IMR-90 (cell line): ENCODE measurements around the gene PLXNB3. TPM values are rescaled to one million over a fixed set of nuclear protein-coding genes. Genes with fewer than 3 reads are reported as not detected.
"Not testable (repeated sequence)": the region's sequence is repeated elsewhere in the genome, so short reads cannot be mapped to it uniquely, and the experiment has no call there.

Experiments used
- ATAC-seq: fragments of 200-7000 bp; cut with Tn5 transposase; 2 replicates; pipeline ENCODE4 v1.9.1; 2020; ENCODE audit warnings: low read depth, mild to moderate bottlenecking, moderate library complexity
- BruUV-seq: library from RNA; stranded (reverse); fragments of 400-500 nt; replicated peaks from 2 replicates; lab custom pipeline; 2021; lab: Mats Ljungman, UMichigan
- CTCF ChIA-PET: fragments of 300-600 bp; formaldehyde crosslinking; extraction: SDS; loops from one replicate; lab custom pipeline; 2021; ENCODE audit warnings: antibody characterized with exemption; lab: Yijun Ruan, JAX
- POLR2A ChIA-PET: fragments of 300-600 bp; sonication (Branson Sonifier 250); formaldehyde crosslinking; loops from one replicate; lab custom pipeline; 2022; ENCODE audit warnings: antibody characterized with exemption; ENCODE audit not compliant: unreplicated experiment; lab: Charles Lee
- DNase-seq: peaks from one replicate; pipeline ENCODE4 v3.0.0; 2013
- H2AFZ ChIP-seq: replicated peaks from 2 replicates; pipeline ENCODE3; 2013; ENCODE audit warnings: low read length, mild to moderate bottlenecking; ENCODE audit not compliant: poor library complexity
- H2AK5ac ChIP-seq: 2 replicates; pipeline ENCODE4 v1.6.1; 2013; ENCODE audit warnings: low read depth, low read length, inconsistent platforms
- H2AK9ac ChIP-seq: replicated peaks from 2 replicates; pipeline ENCODE3; 2013; ENCODE audit warnings: mild to moderate bottlenecking, low read depth, low read length, moderate library complexity; ENCODE audit not compliant: poor library complexity
- H2BK120ac ChIP-seq: 2 replicates; pipeline ENCODE4 v1.6.1; 2013; ENCODE audit warnings: low read depth, low read length, inconsistent platforms
- H2BK15ac ChIP-seq: 3 replicates; pipeline ENCODE4 v1.6.1; 2013; ENCODE audit warnings: low read depth, low read length, inconsistent platforms
- H2BK20ac ChIP-seq: 2 replicates; pipeline ENCODE4 v1.6.1; 2013; ENCODE audit warnings: low read depth, mild to moderate bottlenecking, inconsistent platforms, low read length, moderate library complexity
- H2BK5ac ChIP-seq: 2 replicates; pipeline ENCODE4 v1.6.1; 2013; ENCODE audit warnings: mild to moderate bottlenecking, low read depth, low read length, inconsistent platforms; ENCODE audit not compliant: poor library complexity, severe bottlenecking
- H3K14ac ChIP-seq: replicated peaks from 2 replicates; pipeline ENCODE4 v1.6.1; 2013; ENCODE audit warnings: low read depth, low read length, inconsistent platforms
- H3K18ac ChIP-seq: 2 replicates; pipeline ENCODE4 v1.6.1; 2013; ENCODE audit warnings: low read depth, low read length, control low read depth
- H3K23ac ChIP-seq: 2 replicates; pipeline ENCODE4 v1.6.1; 2013; ENCODE audit warnings: low read depth, low read length, inconsistent platforms
- H3K27ac ChIP-seq: 2 replicates; pipeline ENCODE4 v1.5.1; 2013; ENCODE audit warnings: mild to moderate bottlenecking, control low read depth, low read length; ENCODE audit not compliant: insufficient read depth
- H3K27me3 ChIP-seq: 2 replicates; pipeline ENCODE4 v1.6.1; 2013; ENCODE audit warnings: low read length; ENCODE audit not compliant: control insufficient read depth, insufficient read depth
- H3K36me3 ChIP-seq: 2 replicates; pipeline ENCODE4 v1.6.1; 2013; ENCODE audit warnings: low read length, mixed read lengths; ENCODE audit not compliant: control insufficient read depth, insufficient read depth
- H3K4ac ChIP-seq: 2 replicates; pipeline ENCODE4 v1.6.1; 2013; ENCODE audit warnings: low read depth, low read length, inconsistent platforms
- H3K4me1 ChIP-seq: 2 replicates; pipeline ENCODE4 v1.6.1; 2013; ENCODE audit warnings: low read length, mixed read lengths; ENCODE audit not compliant: control insufficient read depth, insufficient read depth
- H3K4me2 ChIP-seq: 2 replicates; pipeline ENCODE4 v1.6.1; 2013; ENCODE audit warnings: low read depth, mild to moderate bottlenecking, control low read depth, low read length, moderate library complexity
- H3K4me3 ChIP-seq: 2 replicates; pipeline ENCODE4 v1.5.1; 2013; ENCODE audit warnings: low read depth, mild to moderate bottlenecking, control low read depth, low read length, moderate library complexity; ENCODE audit not compliant: insufficient read depth
- H3K56ac ChIP-seq: 2 replicates; pipeline ENCODE4 v1.6.1; 2013; ENCODE audit warnings: low read length, inconsistent platforms; ENCODE audit not compliant: insufficient read depth; ENCODE audit errors: extremely low read depth
- H3K79me1 ChIP-seq, 2 experiments: 2 replicates each; pipeline ENCODE4 v1.6.1; 2013; ENCODE audit warnings: low read length in 2 of 2, inconsistent platforms in 1 of 2, low read depth in 1 of 2
- H3K9ac ChIP-seq: 2 replicates; pipeline ENCODE4 v1.6.1; 2013; ENCODE audit warnings: low read depth, low read length, control low read depth
- H3K9me1 ChIP-seq: 2 replicates; pipeline ENCODE4 v1.6.1; 2013; ENCODE audit warnings: low read length, inconsistent platforms; ENCODE audit not compliant: insufficient read depth
- H3K9me3 ChIP-seq: 2 replicates; pipeline ENCODE4 v1.6.1; 2013; ENCODE audit warnings: low read length; ENCODE audit not compliant: control insufficient read depth, insufficient read depth
- H4K20me1 ChIP-seq: 2 replicates; pipeline ENCODE4 v1.6.1; 2013; ENCODE audit warnings: low read length, inconsistent platforms; ENCODE audit not compliant: insufficient read depth
- H4K5ac ChIP-seq: 2 replicates; pipeline ENCODE4 v1.6.1; 2013; ENCODE audit warnings: mild to moderate bottlenecking, low read depth, low read length, control low read depth
- H4K8ac ChIP-seq, 2 experiments: 2 replicates each; pipeline ENCODE4 v1.6.1; 2013; ENCODE audit warnings: low read depth in 2 of 2, low read length in 2 of 2, control low read depth in 1 of 2, inconsistent platforms in 1 of 2
- H4K91ac ChIP-seq: 2 replicates; pipeline ENCODE4 v1.6.1; 2013; ENCODE audit warnings: low read depth, low read length, inconsistent platforms; ENCODE audit not compliant: insufficient read depth
- WGBS, 2 experiments: methylation state at CpG; one replicate each; pipeline versions ENCODE4 v1.1.5 to v1.1.7; 2013; ENCODE audit warnings: missing lambda C conversion rate in 2 of 2; ENCODE audit not compliant: insufficient read length in 1 of 2; ENCODE audit errors: extremely low coverage in 2 of 2; 5-methylcytosine and 5-hydroxymethylcytosine counted together
- dilution Hi-C: fragments of 300-500 bp; cut with HindIII; formaldehyde crosslinking; loops from one replicate; pipeline ENCODE4 v1.14.3; 2018; ENCODE audit warnings: low sequenced_read_pairs; ENCODE audit not compliant: unreplicated experiment
- in situ Hi-C: fragments of 300-500 bp; cut with MboI; formaldehyde crosslinking; loops from 3 replicates; pipeline ENCODE4 v1.14.3; 2019; ENCODE audit warnings: low sequenced_read_pairs, inconsistent platforms, mixed read lengths
- intact Hi-C: fragments of 100-400 bp; cut with micrococcal nuclease; formaldehyde crosslinking; loops from 2 replicates; pipeline ENCODE4 v1.10.0; 2022
- polyA plus RNA-seq, 3 experiments: library from polyadenylated mRNA; depleted of rRNA; stranded (reverse); fragments of >200 nt; gene quantifications; 2 replicates each; pipeline ENCODE4 v1.2.3, GENCODE V29; 2012; ENCODE audit warnings: low replicate concordance in 1 of 3
- total RNA-seq: library from RNA; depleted of rRNA; stranded (reverse); fragments of >200 nt; gene quantifications from 2 replicates; pipeline ENCODE4 v1.2.3, GENCODE V29; 2012

PLXNB3 gene
- total and polyA plus RNA-seq, 2 of the 4 experiments (the other 2 are of a cell fraction): 0.36 to 22.3 TPM

- in situ Hi-C loops, H2BK20ac ChIP-seq, BruUV-seq, H4K91ac ChIP-seq, ATAC-seq, intact Hi-C loops, H3K27me3 ChIP-seq, H3K27ac ChIP-seq, H3K18ac ChIP-seq, CTCF ChIA-PET, H3K4me3 ChIP-seq, H3K9me3 ChIP-seq, H3K9ac ChIP-seq, H3K14ac ChIP-seq, H3K23ac ChIP-seq, H4K8ac ChIP-seq, H3K4me2 ChIP-seq, POLR2A ChIA-PET, H3K36me3 ChIP-seq, H3K56ac ChIP-seq, DNase-seq, H2AK9ac ChIP-seq, H2BK5ac ChIP-seq, H4K20me1 ChIP-seq, H2BK15ac ChIP-seq, H3K4ac ChIP-seq, H2BK120ac ChIP-seq, dilution Hi-C loops, H4K5ac ChIP-seq, H2AFZ ChIP-seq, H3K9me1 ChIP-seq, H2AK5ac ChIP-seq: not testable (repeated sequence)
- peaks cover 13% of the 10 kb centered on the region for H3K4me1 ChIP-seq
- H3K79me1 ChIP-seq: peaks cover 0 to 19% of the 10 kb centered on the region in 2 experiments; a peak in 2 of 4 replicates
- WGBS, 2 experiments: 92% methylated on average over 5 of the region's 23 CpGs; no CpG with 5 or more reads in 1 of the 2 experiments
Observed at GRCh38 chrX:153730115-153730514, 33.9 kb upstream of the PLXNB3 start.
